ENCODE data around the gene EYS.
A peak's percentile ranks its signal among the peaks of the same experiment; 100 is the strongest.
"Not testable (repeated sequence)": the region's sequence is repeated elsewhere in the genome, so short reads cannot be mapped to it uniquely, and the experiment has no call there.

EYS gene

GRCh38 chr6:63738190-63738589, 1968.8 kb downstream of the EYS start:
- DNase-seq (ENCODE audit: low spot score) = not testable (repeated sequence)

GRCh38 chr6:63734923-63735322, 1972.1 kb downstream of the EYS start:
- DNase-seq (ENCODE audit: low spot score) = no peak

GRCh38 chr6:63732336-63732735, 1974.7 kb downstream of the EYS start:
- DNase-seq (ENCODE audit: low spot score) = no peak

- DNase-seq (ENCODE audit: low spot score) = no peak
Observed at GRCh38 chr6:63731930-63732329, 1975.1 kb downstream of the EYS start.

GRCh38 chr6:63730311-63730710, 1976.7 kb downstream of the EYS start:
- DNase-seq (ENCODE audit: low spot score) = no peak

- no peak for DNase-seq (ENCODE audit: low spot score)
Observed at GRCh38 chr6:63724721-63725120, 1982.3 kb downstream of the EYS start.

- no peak for DNase-seq (ENCODE audit: low spot score)
Observed at GRCh38 chr6:63721181-63721580, 1985.8 kb downstream of the EYS start.

- DNase-seq (ENCODE audit: low spot score) = no peak
Observed at GRCh38 chr6:63716169-63716568, 1990.9 kb downstream of the EYS start.

- DNase-seq (ENCODE audit: low spot score) = no peak
Observed at GRCh38 chr6:63714091-63714490, 1992.9 kb downstream of the EYS start.

GRCh38 chr6:63713332-63713731, 1993.7 kb downstream of the EYS start:
- no peak for DNase-seq (ENCODE audit: low spot score)

GRCh38 chr6:63709148-63709547, 1997.9 kb downstream of the EYS start:
- no peak for DNase-seq (ENCODE audit: low spot score)

- DNase-seq (ENCODE audit: low spot score) = no peak
Observed at GRCh38 chr6:63708631-63709030, 1998.4 kb downstream of the EYS start.

GRCh38 chr6:63706630-63707029, 2000.4 kb downstream of the EYS start:
- no peak for DNase-seq (ENCODE audit: low spot score)

GRCh38 chr6:63705707-63706106, 2001.3 kb downstream of the EYS start:
- no peak for DNase-seq (ENCODE audit: low spot score)

- DNase-seq (ENCODE audit: low spot score) = no peak
Observed at GRCh38 chr6:63690221-63690620, 2016.8 kb downstream of the EYS start.

GRCh38 chr6:63689421-63689820, 2017.6 kb downstream of the EYS start:
- no peak for DNase-seq (ENCODE audit: low spot score)

GRCh38 chr6:63685446-63686379, 2021.3 kb downstream of the EYS start:
- peak; percentile 12 for DNase-seq (ENCODE audit: low spot score)

- no peak for DNase-seq (ENCODE audit: low spot score)
Observed at GRCh38 chr6:63683071-63683603, 2023.9 kb downstream of the EYS start.

- no peak for DNase-seq (ENCODE audit: low spot score)
Observed at GRCh38 chr6:63677282-63677681, 2029.7 kb downstream of the EYS start.

GRCh38 chr6:63676412-63677114, 2030.5 kb downstream of the EYS start:
- DNase-seq (ENCODE audit: low spot score) = no peak

GRCh38 chr6:63675138-63675537, 2031.9 kb downstream of the EYS start:
- no peak for DNase-seq (ENCODE audit: low spot score)

- no peak for DNase-seq (ENCODE audit: low spot score)
Observed at GRCh38 chr6:63674635-63675034, 2032.4 kb downstream of the EYS start.

- no peak for DNase-seq (ENCODE audit: low spot score)
Observed at GRCh38 chr6:63673692-63674091, 2033.3 kb downstream of the EYS start.

All from Ammon's horn (tissue), 1 donor.